GM18909 (cell line): ENCODE measurements around the gene ITGB7.
"Not testable (repeated sequence)": the region's sequence is repeated elsewhere in the genome, so short reads cannot be mapped to it uniquely, and the experiment has no call there.

ENCODE experiments used
- ATAC-seq: cut with Tn5 transposase; IDR thresholded peaks from one replicate; pipeline ENCODE4 v1.9.1; 2021; ENCODE audit warnings: mild to moderate bottlenecking; ENCODE audit not compliant: unreplicated experiment, poor library complexity

Gene ITGB7

GRCh38 chr12:53180931-53181645, 26.0 kb downstream of the ITGB7 start:
- peak; percentile 48 for ATAC-seq

DNA sequence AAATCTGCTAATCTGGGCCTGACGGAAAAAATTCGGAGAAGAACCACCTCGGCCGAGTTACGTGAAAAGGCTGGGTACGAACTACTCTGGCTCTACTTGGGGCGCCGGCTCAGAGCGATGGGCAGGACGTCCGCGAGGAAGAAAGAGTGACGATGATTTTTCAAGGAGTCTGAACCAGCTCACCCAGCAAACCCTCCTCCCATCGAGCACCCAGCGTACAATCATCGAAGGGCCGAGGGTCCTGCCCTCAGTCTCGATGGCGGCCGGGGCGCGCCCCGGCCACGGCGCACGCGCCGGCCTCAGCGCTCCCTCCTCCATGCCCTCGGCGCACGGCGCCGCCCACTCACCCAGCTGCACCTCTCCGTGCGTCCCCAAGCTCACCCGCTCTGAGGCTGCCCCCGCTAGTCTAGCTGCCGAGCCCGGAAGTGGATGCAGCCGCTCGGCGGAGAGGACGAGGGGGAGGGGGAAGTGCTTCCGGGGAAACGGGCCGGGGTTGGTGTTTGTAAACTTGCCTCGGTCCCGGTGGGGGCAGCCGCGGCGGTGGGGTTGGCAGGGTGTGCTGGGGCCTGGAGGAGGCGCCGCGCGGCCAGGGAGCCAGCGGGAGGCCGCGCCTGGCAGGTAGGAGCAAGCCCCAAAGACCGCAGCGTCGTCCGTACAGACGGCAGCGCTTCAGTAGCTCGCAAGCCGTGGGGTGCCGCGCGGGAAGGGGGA, 26.7 kb downstream of the ITGB7 start, which contains the start of the genes CSAD and ZNF740:
TSS of gene CSAD (minus strand) at position 706 of the 711 bp plus-strand sequence. CDS start 7,455 bp downstream, outside the sequence.
TSS of gene ZNF740 (plus strand) at position 503 of the 711 bp plus-strand sequence. CDS start 1,262 bp downstream, outside the sequence.
- ATAC-seq: peak; percentile 92

DNA sequence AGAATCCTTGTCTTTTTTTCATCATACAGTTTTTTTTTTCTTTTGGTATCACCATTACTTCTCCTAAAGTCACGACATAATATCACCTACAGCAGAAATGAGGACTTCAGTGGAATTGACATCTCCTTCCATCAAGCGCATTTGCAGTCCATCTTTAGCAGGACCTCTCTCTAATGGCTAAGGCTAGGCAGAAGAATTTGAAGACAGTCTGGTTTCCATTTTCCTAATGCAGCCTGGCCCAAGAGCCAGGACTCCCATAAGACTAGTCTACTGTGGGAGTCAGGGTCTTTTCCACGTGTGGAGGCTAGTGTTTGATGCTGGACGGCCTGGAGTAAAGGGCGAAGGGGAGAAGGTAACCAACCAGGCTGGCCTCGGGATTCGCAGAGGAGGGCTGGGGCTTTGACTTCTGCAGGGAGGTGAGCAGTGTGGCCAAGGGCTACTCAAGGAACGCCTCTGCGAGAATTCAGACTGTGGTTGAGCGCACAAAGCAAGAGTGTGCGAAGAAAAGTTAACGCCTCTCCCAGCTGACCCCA, 27.3 kb downstream of the ITGB7 start:
- peak; percentile 14 for ATAC-seq

GRCh38 chr12:53178803-53179202, 28.2 kb downstream of the ITGB7 start:
- not testable (repeated sequence) for ATAC-seq

DNA sequence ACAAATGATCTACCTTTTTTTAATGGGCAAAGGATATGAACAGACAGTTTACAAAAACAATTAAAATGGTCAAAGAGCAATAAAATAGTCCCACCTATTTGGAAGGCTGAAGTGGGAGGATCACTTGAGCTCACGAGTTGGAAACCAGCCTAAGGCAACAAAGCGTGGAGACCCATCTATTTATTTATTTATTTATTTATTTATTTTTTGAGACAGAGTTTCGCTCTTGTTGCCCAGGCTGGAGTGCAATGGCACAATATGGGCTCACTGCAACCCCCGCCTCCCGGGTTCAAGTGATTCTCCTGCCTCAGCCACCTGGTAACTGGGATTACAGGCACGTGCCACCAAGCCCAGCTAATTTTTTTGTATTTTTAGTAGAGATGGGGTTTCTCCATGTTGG, 29.6 kb downstream of the ITGB7 start:
- ATAC-seq: not testable (repeated sequence)

DNA sequence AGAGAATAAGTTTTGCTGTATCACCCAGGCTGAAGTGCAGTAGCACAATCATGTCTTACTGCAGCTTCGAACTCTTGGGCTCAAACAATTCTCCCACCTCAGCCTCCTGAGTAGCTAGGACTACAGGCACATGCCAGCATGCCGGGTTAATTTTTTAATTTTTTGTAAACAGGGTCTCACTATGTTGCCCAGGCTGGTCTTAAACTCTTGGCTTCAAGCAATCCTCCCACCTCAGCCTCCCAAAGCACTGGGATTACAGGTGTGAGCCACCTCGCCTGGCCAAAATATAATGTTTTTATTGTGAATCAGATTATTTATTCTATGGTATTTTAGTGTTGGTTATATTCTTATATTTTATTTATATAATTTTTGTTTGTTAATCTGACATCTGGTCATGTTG, 30.3 kb downstream of the ITGB7 start:
- no peak for ATAC-seq

GRCh38 chr12:53174881-53175491, 32.1 kb downstream of the ITGB7 start:
- ATAC-seq: no peak

- no peak for ATAC-seq
These were observed 33.9 kb downstream of the ITGB7 start for GRCh38 chr12:53173085-53173715.

GRCh38 chr12:53172352-53172751, 34.7 kb downstream of the ITGB7 start:
- no peak for ATAC-seq

DNA sequence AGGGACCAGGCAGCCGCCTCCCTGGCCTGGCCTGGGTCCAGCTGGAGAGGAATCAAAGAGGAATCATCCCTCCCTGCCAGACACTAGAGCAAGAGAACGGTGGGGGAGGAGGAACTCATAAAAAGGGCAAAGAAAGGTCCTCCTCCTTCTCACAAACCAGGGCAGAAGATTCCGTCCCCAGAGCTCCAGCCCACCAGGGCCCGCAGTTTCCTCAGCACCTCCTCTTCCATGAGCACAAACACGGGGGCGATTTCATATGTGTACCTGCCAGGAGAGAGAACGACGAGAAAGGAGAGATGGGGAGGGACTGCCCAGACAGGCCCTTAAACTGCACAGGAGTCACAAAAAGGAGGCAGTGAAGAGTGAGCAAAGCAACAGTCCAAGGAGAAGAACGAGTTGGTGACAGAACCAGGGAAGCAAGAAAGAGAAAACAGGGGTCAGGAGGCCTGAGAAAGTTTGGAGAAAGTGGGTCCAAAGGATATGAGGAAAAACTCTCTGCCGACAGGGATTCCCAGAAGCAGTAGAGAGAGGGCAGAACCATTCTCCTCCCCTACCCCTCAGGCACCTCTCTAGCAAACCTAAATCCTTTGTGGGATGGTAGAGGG, 35.2 kb downstream of the ITGB7 start:
- ATAC-seq: no peak

GRCh38 chr12:53170876-53171724, 36.0 kb downstream of the ITGB7 start:
- ATAC-seq: no peak

- no peak for ATAC-seq
These were observed 36.8 kb downstream of the ITGB7 start for GRCh38 chr12:53170215-53170614.

GRCh38 chr12:53169644-53170043, 37.4 kb downstream of the ITGB7 start:
- ATAC-seq: no peak

- no peak for ATAC-seq
These were observed 40.2 kb downstream of the ITGB7 start for GRCh38 chr12:53166837-53167236.

- ATAC-seq: not testable (repeated sequence)
These were observed 44.0 kb downstream of the ITGB7 start for GRCh38 chr12:53163008-53163407.

- no peak for ATAC-seq
These were observed 45.7 kb downstream of the ITGB7 start for GRCh38 chr12:53161119-53161911.

DNA sequence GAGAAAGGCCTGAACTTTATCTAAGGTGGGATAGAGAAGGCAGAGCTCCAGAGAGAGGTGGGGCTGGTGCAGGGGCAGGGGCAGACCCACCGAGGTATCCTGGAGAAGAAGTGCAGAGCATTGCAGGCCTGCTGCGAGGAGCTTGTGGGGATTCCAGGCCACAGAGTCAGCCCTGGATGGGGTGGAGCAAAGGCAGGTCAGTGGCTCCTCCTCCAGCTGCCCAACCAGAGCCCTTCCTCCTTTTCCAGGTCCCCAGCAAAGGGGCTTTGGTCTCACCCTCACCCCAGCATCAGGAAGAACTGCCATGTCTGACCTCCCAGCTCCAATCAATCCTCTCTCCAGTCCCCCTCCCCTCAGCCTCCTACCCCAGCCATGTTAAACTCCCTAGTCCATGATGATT, 46.4 kb downstream of the ITGB7 start:
- no peak for ATAC-seq

- no peak for ATAC-seq
These were observed 47.1 kb downstream of the ITGB7 start for GRCh38 chr12:53160000-53160399.
